RKO (cell line): Measurements from ENCODE around the gene KRTAP20-3.

Source experiments
- DNase-seq: peaks from one replicate; pipeline ENCODE4 v3.0.0-alpha.2; 2016; ENCODE audit warnings: low spot score

The KRTAP20-3 gene

GRCh38 chr21:30642564-30642963 lies at the start of gene KRTAP20-3:
KRTAP20-3 (plus strand) TSS chr21:30642864.
- DNase-seq: no peak

DNA sequence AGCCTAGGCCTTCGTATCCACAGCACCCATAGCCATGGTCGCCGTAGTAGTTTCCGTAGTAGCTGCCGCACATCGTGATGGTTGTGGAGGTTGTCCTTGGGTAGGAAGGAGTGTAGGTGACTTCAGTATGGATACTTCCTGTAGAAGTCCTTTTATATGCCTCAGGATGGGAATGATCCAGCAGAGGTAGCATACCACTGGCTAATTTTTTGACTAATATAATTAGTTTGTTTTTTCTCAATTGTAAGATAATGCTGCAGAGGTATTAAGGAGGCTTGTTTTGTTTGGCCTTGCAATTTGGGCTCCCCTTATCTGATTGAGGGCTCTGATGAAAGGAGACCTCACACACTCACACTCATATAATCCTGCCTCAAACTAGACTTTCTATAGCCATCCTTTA lies 43.9 kb upstream of the KRTAP20-3 start, which contains the start of gene KRTAP6-2:
TSS of gene KRTAP6-2 (minus strand) at position 101 of the 400 bp plus-strand sequence. CDS start at position 73, 28 bp downstream.
- no peak for DNase-seq

- no peak for DNase-seq
These were observed 41.9 kb upstream of the KRTAP20-3 start, which contains the start of gene KRTAP22-1 for GRCh38 chr21:30600787-30601186. KRTAP22-1 (plus strand) TSS chr21:30601087.

DNA sequence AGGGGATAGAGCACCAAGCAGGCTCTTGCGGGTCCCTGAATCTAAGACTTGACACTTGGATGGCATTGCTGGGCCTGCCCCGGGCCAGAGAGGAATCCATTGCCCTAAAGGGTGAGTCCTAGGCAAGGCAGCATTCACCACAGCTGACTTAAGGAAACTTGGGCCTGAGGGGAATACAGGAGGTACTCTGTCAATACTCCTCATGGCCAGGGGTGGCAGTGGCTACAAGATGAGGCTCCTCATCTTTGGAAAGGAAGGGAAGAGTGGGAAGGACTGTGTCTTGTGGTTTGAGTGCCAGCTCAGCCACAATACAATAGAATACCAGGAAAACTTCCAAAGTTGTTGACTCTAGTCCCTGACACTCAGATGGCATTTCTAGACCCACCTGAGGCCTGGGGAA lies 36.7 kb upstream of the KRTAP20-3 start:
- DNase-seq: peak; percentile 1

DNA sequence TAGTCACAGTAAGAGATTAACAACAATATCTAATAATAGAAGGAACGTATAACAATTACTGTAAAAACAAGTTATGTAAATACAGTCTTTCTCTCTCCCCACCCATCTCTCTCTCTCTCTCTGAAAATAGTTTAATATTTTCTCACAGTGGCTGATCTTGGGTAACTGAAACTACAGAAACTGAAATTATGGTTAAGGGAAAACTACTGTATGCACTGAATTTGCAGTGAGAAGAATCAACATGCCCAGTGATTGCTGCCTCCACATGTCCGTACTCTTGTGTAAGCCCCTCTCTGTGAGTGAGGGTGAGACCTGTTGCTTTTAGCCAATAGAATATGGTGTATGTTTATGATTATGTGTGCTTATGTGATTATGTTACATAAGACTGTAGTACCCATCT lies 30.5 kb upstream of the KRTAP20-3 start:
- DNase-seq: no peak

DNA sequence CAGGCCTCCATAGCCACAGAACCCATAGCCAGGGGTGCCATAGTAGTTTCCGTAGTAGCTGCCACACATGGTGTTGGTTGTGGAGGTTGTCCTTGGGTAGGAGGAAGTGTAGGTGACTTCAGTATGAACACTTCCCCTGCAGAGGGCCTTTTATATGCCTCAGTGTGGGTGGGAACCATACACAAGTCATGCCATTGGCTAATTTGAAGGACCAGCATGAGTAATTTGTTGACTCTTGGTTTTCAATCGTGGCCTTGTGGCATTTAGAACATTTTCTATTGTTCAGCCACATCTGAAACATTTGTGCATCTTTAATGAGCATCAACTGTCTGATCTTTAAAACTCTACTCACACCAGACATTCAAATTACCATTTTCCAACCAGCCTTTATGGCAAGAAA lies 28.8 kb upstream of the KRTAP20-3 start, which contains the start of gene KRTAP6-1:
TSS of gene KRTAP6-1 (minus strand) at position 95 of the 400 bp plus-strand sequence. CDS start at position 69, 26 bp downstream.
- no peak for DNase-seq

DNA sequence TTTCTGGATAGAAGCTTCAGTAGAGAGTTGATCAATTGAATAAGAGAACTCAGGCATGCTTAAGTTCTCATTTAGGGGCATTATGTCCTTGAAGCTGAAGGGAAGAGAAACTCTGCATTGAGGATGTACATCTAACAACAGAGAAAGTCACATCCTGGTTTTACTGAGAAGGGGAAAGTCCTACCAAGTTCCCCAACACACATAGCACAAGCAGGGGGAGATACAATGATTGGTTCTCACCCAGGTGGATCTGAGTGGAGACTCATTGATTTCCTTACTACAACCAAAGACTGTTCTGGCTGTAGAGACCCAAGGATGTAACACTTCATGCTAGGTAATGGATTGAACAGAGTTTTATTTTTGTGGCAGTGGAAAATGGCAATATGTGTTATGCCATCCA lies 27.5 kb upstream of the KRTAP20-3 start:
- no peak for DNase-seq

DNA sequence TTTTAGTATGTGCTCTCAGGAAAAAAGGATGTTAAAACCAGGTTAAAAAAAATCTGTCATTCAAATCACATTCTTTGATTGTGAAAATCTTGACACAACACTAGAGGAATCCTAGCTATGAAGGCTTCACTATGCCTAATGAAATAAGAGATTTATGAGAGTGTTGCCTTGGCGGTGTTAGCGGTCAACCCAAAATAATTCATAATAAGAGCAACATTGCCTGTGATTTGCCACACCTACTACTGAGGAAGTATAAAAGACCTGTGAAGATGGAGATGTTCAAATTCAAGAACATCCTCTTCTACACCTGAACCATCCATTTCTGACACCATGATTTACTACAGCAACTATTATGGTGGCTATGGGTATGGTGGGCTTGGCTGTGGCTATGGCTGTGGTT lies 26.5 kb upstream of the KRTAP20-3 start, which contains the start of gene KRTAP20-1:
TSS of gene KRTAP20-1 (plus strand) at position 301 of the 400 bp plus-strand sequence. CDS start at position 331, 30 bp downstream.
- no peak for DNase-seq

GRCh38 chr21:30620080-30620479 lies 22.6 kb upstream of the KRTAP20-3 start:
- DNase-seq: no peak

- DNase-seq: no peak
These were observed 22.1 kb upstream of the KRTAP20-3 start, which contains the start of gene KRTAP20-4 for GRCh38 chr21:30620522-30620921. KRTAP20-4 (plus strand) TSS chr21:30620627.

GRCh38 chr21:30623362-30623761 lies 19.3 kb upstream of the KRTAP20-3 start:
- no peak for DNase-seq

DNA sequence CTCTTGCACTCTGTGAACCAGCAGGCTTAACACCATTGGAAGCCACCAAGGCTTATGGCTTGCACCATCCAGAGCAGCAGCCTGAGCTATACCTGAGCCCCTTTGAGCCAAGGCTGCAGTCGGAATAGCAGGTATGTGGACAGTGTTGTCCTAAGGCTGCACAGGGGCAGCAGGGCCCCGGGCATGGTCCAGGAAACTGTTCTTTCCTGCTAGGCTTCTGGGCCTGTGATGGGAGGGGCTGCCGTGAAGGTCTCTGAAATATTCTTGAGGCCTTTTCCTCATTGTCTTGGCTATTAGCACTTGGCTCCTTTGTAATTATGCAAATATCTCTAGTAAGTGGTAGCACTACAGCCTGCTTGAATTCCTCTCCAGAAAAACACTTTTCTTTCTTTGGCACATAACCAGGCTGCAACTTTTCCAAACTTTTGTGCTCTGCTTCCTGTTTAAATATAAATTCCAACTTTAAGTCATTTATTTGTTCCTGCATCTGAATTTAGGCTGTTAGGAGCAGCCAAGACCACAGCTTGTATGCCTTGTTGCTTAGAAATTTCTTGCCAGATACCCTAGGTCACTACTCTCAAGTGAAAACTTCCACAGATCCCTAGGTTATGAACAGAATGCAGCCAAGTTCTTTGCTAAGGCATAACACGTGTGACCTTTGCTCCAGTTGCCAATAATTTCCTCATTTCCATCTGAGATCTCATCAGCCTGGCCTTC lies 17.1 kb upstream of the KRTAP20-3 start:
- no peak for DNase-seq

GRCh38 chr21:30628109-30628508 lies 14.6 kb upstream of the KRTAP20-3 start:
- DNase-seq: no peak

- no peak for DNase-seq
These were observed 13.5 kb upstream of the KRTAP20-3 start for GRCh38 chr21:30629200-30629599.

GRCh38 chr21:30634906-30635305 lies 7.8 kb upstream of the KRTAP20-3 start, which contains the start of gene KRTAP20-2:
KRTAP20-2 (plus strand) TSS chr21:30635206; CDS start chr21:30635264, 58 bp downstream.
- DNase-seq: no peak

DNA sequence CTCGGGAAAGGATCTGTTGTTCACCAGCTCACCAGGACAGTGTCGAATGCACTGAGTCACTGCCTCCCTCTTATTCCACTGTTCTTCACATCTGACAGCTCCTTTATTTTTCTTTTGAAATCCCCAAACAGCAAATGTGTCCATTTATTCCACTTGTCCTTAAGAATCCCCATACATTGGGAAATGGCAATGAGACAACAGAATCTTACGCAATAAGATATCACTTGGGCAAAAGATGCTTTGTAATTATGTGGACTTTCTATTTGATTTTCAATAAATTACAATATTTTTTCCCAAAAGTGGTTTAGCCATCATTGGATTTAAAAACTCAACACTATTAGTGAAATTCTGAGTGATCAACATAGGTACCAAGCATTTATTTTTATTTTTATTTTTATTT lies 4.0 kb upstream of the KRTAP20-3 start:
- no peak for DNase-seq

GRCh38 chr21:30646904-30647414 lies 4.3 kb downstream of the KRTAP20-3 start:
- no peak for DNase-seq

DNA sequence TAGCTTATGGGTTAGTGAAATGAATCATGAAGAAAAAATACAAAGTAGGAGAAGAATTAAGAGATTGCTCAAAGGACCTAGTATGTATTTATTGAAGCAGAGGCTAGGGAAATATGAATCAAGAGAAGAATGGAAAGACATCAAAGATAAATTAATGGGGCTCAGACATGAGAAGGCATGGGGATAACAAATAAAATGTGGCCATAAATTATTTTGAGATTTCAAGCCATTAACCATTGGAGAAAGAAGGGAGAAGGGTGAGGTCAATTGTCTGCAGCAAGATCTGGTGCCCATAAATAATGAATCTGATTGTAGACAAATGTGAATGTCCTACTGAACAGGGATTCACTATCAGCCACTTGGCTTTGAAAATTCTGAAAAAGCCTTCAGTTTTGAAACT lies 10.2 kb downstream of the KRTAP20-3 start:
- no peak for DNase-seq

DNA sequence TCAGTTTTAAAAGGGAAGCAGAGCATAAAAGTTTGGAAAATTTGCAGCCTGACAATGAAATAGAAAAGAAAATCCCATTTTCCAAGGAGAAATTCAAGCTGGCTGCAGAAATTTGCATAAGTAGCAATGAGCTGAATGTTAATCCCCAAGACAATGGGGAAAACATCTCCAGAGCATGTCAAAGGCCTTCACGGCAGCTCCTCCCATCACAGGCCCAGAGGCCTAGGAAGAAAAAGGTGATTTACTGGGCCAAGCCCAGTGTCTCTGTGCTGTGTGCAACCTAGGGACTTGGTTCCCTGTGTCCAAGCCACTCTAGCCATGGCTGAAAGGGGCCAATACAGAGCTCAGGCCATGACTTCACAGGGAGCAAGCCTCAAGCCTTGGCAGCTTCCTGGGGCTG lies 26.1 kb downstream of the KRTAP20-3 start:
- no peak for DNase-seq

GRCh38 chr21:30672985-30673650 lies 30.5 kb downstream of the KRTAP20-3 start:
- no peak for DNase-seq

- DNase-seq: no peak
These were observed 31.6 kb downstream of the KRTAP20-3 start for GRCh38 chr21:30674312-30674711.

DNA sequence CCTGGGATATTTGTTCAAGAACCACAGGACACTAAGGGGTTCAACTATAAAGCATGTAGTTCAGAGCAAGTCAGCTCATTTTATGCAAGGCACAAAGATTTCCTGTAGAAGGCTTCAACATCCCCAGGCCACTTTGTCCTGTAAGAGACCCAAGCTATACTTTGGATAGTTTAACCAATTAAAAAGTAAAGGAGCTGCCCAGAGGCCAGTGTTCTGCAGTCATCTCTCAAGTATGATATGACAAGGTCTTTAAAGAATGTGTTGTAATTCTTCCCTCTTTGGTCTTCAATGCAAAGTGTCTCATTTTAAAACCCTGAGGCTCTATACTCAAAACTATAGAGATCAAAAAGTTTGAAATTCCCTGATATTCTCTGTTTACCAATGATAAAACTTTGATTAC lies 34.1 kb downstream of the KRTAP20-3 start:
- no peak for DNase-seq

GRCh38 chr21:30680586-30680985 lies 37.9 kb downstream of the KRTAP20-3 start:
- DNase-seq: no peak
